ENCODE results near the gene HPCAL4.

Gene HPCAL4

DNA sequence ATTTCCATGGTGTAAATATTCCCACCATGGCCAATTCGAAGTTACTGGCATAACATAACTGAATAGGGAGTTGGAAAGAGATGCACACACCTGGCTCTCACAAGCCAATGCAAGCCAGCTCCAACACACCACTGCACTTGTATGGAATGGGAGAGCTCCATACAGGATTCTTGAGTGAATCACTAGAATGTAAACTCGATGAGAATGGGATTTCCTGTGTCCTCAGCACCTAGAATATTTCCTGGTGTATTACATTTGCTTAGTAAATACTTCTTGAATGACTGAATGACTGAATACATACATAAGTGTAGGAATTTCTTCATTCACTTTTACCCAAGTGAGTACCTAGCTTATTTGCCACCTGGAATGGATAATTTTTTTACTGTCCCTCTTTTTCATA, 31.3 kb upstream of the HPCAL4 start:
- Mint-ChIP-seq H3K36me3 (ENCODE audit: low read depth) (no peaks in the 10 kb centered on the region), H3K4me3 (no peak overlapping the region), H3K27ac (no peak overlapping the region), H3K9me3 (peaks cover 4% of the 10 kb centered on the region), H3K27me3 (ENCODE audit: low read depth) (peaks cover 78% of the 10 kb centered on the region), H3K4me1 (no peaks in the 10 kb centered on the region)
- TF ChIP-seq, protein P1, sequence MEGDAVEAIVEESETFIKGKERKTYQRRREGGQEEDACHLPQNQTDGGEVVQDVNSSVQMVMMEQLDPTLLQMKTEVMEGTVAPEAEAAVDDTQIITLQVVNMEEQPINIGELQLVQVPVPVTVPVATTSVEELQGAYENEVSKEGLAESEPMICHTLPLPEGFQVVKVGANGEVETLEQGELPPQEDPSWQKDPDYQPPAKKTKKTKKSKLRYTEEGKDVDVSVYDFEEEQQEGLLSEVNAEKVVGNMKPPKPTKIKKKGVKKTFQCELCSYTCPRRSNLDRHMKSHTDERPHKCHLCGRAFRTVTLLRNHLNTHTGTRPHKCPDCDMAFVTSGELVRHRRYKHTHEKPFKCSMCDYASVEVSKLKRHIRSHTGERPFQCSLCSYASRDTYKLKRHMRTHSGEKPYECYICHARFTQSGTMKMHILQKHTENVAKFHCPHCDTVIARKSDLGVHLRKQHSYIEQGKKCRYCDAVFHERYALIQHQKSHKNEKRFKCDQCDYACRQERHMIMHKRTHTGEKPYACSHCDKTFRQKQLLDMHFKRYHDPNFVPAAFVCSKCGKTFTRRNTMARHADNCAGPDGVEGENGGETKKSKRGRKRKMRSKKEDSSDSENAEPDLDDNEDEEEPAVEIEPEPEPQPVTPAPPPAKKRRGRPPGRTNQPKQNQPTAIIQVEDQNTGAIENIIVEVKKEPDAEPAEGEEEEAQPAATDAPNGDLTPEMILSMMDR (IDR thresholded peaks at IDR 0.05; ENCODE audit: unreplicated experiment in 3 of 3) = no peak

DNA sequence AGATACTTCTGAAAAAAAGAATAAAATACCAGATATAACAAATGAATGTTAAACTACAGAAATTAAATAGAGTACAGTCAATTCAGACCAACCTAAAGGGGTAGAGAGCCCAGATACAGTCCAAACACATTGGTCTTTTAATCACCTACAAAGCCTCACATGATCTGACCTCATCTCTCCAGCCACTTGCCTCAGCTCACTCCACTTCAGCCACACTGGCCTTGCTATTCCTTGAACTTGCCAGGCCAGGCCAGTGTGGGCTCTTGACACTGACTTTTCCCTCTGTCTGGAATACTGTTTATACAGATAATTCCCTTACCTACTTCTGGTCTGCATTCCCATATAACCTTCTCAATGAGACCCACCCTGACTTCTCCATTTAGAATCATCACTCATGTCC, 30.4 kb upstream of the HPCAL4 start:
- Mint-ChIP-seq H3K27ac (no peak overlapping the region), H3K27me3 (ENCODE audit: low read depth) (peaks cover 78% of the 10 kb centered on the region), H3K4me3 (no peak overlapping the region), H3K4me1 (no peaks in the 10 kb centered on the region), H3K36me3 (ENCODE audit: low read depth) (no peaks in the 10 kb centered on the region), H3K9me3 (peaks cover under 1% of the 10 kb centered on the region)
- TF ChIP-seq, protein P1 (IDR thresholded peaks at IDR 0.05; ENCODE audit: unreplicated experiment in 3 of 3) = no peak

DNA sequence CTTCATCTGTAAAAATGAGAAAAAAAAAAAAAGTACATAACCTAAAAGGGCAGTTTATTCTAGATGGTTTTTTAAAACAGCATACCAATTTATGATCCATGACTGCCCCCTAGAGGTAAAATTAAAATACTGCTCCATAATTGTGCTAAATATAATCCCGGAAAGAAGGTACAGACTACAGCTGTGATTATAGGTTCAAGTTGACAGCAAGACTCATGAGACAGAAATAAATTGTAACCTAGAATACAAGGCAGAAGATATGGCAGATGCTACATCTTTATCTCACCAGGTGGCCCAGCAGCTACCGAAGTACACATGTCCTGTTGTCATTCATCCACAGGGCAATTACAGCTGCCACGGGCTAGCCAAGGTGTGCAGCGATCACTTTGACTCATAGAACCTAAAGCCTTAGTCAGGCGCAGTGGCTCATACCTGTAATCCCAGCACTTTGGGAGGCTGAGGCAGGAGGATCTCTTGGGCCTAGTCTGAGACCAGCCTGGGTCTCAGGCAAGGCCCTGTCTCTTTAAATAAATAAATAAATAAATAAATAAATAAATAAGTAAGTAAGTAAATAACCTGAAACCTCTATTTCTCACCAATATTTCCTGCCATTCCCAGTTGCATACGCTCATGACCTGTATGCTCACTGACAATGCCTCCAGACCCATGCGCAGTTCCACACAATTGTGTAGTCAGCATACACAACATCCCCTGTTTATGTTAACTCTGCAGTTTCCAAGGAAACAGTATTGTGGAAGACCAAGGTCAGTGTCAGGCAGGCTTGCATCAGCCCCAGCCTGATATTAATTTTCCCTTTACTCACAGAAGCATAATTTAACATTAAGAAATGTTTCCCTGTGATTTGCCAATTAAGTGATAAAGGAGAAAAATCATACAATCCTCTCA, 29.1 kb upstream of the HPCAL4 start:
- H3K36me3 Mint-ChIP-seq (ENCODE audit: low read depth) = no peaks in the 10 kb centered on the region
- H3K4me3 Mint-ChIP-seq = no peak overlapping the region
- no peak overlapping the region for H3K27ac Mint-ChIP-seq
- H3K27me3 Mint-ChIP-seq (ENCODE audit: low read depth) = peaks cover 74% of the 10 kb centered on the region
- no peaks in the 10 kb centered on the region for H3K4me1 Mint-ChIP-seq
- TF ChIP-seq, protein P1 (IDR thresholded peaks at IDR 0.05; ENCODE audit: unreplicated experiment in 3 of 3) = peak; percentile 62 to 80 (median 72)
- no peaks in the 10 kb centered on the region for H3K9me3 Mint-ChIP-seq

DNA sequence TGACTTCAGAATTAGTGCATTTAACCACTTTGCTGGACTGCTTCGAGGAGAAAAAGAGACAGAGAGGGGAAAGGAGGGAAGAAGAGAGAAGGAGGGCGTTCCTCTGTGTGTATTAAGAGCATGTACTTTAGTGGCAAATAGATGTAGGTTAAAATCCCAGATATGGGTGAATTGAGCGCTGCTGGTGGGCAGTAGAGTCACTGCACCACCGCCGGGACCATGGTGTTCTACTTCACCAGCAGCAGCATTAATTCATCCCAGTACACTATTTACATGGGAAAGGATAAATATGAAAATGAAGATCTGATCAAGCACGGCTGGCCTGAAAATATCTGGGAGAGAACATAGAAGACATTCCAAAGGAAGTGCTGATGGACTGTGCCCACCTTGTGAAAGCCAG, 26.6 kb upstream of the HPCAL4 start:
- Mint-ChIP-seq H3K4me1 (no peaks in the 10 kb centered on the region), H3K27ac (no peak overlapping the region), H3K4me3 (no peak overlapping the region), H3K36me3 (ENCODE audit: low read depth) (no peaks in the 10 kb centered on the region), H3K9me3 (no peaks in the 10 kb centered on the region), H3K27me3 (ENCODE audit: low read depth) (peaks cover 79% of the 10 kb centered on the region)
- TF ChIP-seq, protein P1 (IDR thresholded peaks at IDR 0.05; ENCODE audit: unreplicated experiment in 3 of 3) = no peak

DNA sequence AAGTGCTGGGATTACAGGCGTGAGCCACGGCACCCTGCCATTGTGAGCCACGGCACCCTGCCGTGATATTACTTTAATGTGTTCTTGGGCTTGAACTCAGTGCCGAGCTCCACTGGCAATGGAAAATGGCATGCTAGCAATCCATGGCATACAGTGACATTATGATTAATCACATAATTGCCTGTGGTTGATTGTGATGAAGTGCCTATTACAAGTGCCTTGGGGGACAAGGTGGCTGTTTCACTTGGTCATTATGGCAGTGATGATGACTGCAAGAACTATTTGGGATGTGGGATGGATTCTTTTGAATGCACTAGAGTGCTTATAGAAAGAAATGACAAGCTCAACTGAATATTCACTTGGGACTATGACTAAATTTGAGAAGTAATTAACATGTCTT, 22.3 kb upstream of the HPCAL4 start:
- H3K27ac Mint-ChIP-seq = no peak overlapping the region
- no peaks in the 10 kb centered on the region for H3K9me3 Mint-ChIP-seq
- TF ChIP-seq, protein P1 (IDR thresholded peaks at IDR 0.05; ENCODE audit: unreplicated experiment in 3 of 3) = no peak
- no peak overlapping the region for H3K4me3 Mint-ChIP-seq
- H3K36me3 Mint-ChIP-seq (ENCODE audit: low read depth) = no peaks in the 10 kb centered on the region
- peaks cover 79% of the 10 kb centered on the region for H3K27me3 Mint-ChIP-seq (ENCODE audit: low read depth)
- no peaks in the 10 kb centered on the region for H3K4me1 Mint-ChIP-seq

DNA sequence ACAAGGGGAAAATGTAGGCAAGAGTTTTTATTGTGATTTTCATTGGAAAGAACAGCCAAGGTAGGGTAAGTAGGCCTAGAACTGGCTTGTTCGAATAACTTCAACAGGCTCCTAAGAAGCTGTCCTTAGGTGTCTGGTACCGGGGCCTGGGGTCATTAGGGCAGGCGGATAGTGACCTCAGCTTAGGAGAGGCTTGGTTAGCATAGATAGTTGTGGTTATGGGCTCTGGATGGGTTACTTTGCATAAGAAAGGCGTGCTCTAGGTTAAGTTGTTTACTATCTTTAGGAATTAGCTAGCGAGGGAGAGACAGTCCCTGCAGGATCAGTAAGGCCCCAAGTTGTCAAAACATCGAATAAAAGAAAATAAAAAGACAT, 20.7 kb upstream of the HPCAL4 start:
- H3K9me3 Mint-ChIP-seq = no peaks in the 10 kb centered on the region
- no peaks in the 10 kb centered on the region for H3K4me1 Mint-ChIP-seq
- peaks cover 75% of the 10 kb centered on the region for H3K27me3 Mint-ChIP-seq (ENCODE audit: low read depth)
- H3K27ac Mint-ChIP-seq = no peak overlapping the region
- H3K36me3 Mint-ChIP-seq (ENCODE audit: low read depth) = no peaks in the 10 kb centered on the region
- H3K4me3 Mint-ChIP-seq = no peak overlapping the region
- TF ChIP-seq, protein P1 (IDR thresholded peaks at IDR 0.05; ENCODE audit: unreplicated experiment in 3 of 3) = no peak
